Hypothalamus (tissue), 51 donors: ENCODE measurements around the gene EPS15.
"Not testable (repeated sequence)": the region's sequence is repeated elsewhere in the genome, so short reads cannot be mapped to it uniquely, and the experiment has no call there.

Source experiments
- DNase-seq, 51 donors: peaks; one replicate each; lab custom pipeline; 2025; lab: John Stamatoyannopoulos, UW

The EPS15 gene

DNA sequence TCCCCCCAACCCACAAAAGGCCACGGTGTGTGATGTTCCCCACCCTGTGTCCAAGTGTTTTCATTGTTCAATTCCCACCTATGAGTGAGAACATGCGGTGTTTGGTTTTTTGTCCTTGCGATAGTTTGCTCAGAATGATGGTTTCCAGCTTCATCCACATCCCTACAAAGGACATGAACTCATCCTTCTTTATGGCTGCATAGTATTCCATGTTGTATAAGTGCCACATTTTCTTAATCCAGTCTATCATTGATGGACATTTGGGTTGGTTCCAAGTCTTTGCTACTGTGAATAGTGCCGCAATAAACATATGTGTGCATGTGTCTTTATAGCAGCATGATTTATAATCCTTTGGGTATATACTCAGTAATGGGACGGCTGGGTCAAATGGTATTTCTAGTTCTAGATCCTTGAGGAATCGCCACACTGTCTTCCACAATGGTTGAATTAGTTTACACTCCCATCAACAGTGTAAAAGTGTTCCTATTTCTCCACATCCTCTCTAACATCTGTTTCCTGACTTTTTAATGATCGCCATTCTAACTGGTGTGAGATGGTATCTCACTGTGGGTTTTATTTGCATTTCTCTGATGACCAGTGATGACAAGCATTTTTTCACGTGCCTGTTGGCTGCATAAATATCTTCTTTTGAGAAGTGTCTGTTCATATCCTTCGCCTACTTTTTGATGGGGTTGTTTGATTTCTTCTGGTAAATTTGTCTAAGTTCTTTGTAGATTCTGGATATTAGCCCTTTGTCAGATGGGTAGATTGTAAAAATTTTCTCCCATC, 44.0 kb downstream of the EPS15 start:
- not testable (repeated sequence) for DNase-seq

GRCh38 chr1:51473331-51474115, 45.5 kb downstream of the EPS15 start:
- no peak for DNase-seq

- no peak for DNase-seq
These were observed 46.7 kb downstream of the EPS15 start for GRCh38 chr1:51472359-51472758.

DNA sequence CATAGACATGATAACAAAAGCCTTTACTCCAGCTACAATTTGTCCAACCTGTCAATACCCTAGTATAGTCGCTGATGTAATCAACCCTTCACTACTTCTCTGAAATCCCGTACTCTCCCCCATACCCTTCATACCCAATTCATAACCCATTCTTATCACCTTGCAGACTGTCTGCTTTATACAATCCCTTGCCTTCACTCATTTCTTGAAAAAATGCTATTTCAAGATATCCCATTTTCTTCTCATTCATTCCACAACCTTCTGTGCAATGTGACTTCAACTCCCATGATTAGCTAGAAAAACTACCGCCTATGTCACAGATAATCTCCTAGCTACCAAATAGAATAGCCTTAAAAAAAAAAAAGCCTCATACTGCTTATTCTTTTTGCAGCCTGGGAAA, 49.5 kb downstream of the EPS15 start:
- DNase-seq, result no peak

GRCh38 chr1:51464828-51465227, 54.2 kb downstream of the EPS15 start:
- DNase-seq, result no peak

DNA sequence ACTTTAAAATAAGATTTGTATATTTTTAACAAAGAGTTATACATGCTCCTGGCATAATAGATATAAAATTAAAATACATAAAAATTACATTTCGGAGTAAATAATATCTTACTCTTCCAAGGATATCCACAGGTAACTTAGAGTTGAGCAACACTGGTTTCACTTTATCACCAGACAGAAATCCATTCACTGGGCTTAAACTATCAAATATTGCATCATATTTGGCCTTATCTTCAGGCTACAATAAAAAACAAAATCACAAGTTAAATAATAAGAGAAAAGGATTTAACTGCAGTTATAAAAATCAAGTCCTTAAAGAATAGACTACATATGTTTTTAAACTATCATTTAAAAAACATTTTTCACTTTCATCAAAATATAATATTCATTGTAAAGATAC, 55.5 kb downstream of the EPS15 start:
- no peak for DNase-seq

DNA sequence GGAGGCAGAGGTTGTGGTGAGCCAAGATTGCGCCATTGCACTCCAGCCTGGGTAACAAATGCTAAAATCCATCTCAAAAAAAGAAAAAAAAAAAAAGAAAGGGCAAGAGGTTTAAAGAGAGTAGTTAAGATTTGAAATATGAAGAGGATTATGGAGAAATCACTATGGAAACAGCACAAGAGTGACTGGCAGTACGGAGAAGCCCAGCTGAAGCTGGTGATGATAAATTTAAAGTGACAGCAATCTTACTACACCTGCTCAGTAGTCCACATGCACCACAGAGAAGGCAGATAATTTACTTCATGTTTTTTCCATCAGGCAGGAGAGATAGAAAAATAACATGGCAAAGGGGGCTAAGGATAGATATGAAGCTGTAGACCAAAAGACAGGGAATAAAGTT, 56.8 kb downstream of the EPS15 start:
- not testable (repeated sequence) for DNase-seq

DNA sequence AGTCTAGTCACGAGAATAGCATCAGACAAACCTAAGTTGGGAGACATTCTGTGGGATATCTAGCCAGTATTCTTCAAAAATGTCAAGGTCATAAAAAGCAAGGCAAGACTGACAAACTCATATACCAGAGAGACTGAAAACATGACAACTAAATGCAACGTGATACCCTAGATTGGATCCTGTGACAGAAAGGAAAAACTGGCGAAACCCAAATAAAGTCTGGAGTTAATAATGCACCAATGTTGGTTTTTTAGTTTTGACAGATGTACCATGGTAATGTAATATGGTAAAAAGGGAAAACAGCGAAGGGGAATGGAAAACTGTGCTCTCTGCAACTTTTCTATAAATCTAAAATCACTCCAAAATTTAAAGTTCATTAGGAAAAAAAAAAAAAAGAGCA, 64.5 kb downstream of the EPS15 start:
- no peak for DNase-seq

GRCh38 chr1:51453010-51453409, 66.1 kb downstream of the EPS15 start:
- no peak for DNase-seq

- DNase-seq, result not testable (repeated sequence)
These were observed 70.1 kb downstream of the EPS15 start for GRCh38 chr1:51448844-51449454.

DNA sequence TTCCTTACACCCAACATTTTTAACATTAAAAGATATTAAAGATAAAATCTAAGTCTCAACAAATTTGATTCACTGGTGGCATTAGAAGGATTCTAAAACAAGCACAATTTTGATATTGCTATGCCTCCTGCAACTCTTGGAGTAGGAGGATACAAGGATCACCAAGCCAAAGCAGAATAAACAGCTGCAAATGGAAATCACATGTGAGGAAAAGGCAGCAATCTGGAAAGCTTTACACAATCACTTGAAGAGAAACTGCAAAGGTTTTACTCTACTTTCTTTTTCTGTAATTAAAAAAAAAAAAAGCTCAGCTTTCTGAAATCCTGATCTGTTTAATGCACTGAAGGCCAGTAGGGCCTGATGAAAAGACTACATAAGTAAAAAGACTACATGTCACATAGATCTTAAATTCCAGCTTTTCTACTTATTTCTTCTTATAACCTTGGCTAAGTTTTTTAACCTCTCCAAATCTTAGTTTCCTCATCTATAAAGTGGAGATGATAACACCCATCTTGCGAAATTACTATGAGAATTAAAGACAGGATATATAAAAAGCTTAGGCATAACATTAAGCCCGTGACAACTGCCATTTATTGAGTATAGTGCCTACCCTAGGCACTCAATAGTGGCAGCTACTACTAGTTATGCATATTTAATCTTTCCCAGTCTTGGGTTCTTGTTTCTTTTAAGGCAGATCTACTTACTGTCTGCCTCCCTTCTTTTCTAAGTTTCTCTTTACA, 73.5 kb downstream of the EPS15 start:
- no peak for DNase-seq

GRCh38 chr1:51444534-51445192, 74.4 kb downstream of the EPS15 start:
- no peak for DNase-seq

DNA sequence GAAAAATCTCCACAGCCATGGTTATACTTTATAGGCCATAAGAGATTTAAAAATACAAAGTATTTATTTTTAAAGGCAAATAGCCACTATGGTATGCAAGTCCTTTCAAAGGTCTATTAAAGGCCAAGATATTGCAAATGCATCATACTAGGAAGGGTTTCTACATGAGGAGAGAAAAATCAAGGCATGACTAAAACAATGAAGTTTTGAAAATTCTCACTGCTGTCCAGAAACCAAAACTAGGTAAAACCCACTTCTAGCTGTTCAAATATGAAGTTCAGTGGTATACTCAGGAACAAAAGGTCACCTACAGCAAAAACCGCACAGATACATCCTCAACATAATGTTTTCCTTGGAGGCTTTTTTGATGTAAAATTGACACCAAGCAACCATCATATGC, 75.0 kb downstream of the EPS15 start:
- DNase-seq, result no peak

GRCh38 chr1:51443555-51443954, 75.5 kb downstream of the EPS15 start:
- no peak for DNase-seq

DNA sequence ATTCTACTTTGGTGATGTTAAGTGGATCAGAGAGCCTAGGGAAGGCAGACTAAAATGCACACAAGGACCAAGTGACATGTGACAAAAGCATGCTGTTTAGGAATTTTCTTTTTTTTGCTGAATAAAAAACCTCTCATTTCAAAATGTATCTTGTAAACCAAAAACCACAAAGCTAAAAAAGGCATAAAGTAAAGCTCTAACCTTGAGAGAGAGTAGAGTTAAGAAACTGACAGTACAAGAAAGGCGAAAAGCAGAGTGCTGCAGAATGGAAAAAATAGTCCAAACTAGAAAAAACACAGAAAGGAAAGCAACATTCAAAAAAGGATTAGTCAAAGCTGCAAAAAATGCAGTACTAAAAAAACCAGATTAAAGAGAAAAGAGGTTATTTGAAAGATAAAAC, 76.5 kb downstream of the EPS15 start:
- DNase-seq, result no peak

DNA sequence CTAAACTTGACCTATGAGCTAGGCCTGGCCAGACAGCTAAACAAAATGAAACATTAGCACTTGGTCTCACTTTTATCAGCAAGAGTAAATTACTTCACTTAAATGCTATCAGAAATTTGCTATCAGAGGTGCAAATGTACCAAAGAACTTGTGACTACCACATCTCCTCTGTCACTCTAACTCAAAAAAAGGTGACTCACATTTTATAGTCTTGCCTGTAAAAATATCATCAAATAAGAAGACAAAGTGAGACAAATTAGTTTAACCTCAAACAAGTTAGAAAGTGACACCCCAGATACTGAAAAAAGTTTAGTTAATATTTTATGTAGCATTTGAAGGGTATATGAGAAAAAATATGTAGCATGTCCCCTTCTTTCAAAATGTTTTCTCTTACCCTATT, 76.9 kb downstream of the EPS15 start:
- no peak for DNase-seq

GRCh38 chr1:51439895-51440294, 79.2 kb downstream of the EPS15 start:
- DNase-seq, result no peak

DNA sequence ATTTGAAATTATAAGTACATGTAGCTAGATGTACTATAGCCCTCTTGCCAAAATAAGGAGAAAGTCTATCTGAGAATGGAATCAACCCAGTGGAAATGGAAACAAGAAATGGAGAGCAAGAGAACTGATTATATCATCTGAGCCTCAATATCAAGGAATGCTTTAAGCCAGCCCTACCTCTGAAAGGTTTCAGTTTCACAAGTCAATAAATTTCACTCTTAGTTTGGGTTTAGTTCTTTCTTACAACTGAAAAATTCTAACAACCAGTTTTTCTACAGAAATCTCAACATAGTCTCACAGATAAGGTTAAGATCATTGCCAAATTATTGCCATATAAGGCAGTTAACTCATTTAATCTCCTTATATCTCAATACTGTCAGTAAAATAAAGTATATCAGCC, 80.0 kb downstream of the EPS15 start:
- DNase-seq, result no peak

DNA sequence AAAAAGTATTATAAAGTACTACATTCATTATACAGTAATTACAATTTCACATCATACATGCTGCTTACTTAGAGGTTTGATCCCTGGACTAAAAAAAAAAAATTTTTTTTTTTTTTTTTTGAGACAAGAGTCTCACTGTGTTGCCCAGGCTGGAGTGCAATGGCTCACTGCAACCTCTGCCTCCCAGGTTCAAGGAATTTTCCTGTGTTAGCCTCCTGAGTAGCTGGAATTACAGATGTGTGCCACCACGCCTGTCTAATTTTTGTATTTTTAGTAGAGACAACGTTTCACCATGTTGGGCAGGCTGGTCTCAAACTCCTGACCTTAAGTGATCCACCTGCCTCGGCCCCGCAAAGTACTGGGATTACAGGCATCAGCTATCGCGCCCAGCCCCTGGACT, 81.7 kb downstream of the EPS15 start:
- not testable (repeated sequence) for DNase-seq

DNA sequence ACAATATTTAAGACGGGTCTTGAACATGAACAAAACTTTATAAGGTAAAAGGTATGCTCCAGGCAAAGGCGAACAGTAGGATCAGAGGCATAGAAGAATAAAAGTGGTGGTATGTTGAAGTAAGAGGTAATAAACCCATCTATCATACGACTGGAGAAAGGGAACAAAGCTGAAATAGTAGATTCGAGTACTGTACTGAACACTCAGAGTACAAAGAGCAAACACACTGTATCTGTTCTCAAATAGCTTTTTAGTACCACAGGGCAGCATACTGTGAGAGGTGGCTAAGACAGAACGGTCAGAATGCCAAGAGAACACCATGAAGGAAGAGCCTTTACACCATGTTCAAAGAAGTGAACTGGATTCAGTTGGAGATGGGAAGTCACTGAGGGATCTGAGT, 83.2 kb downstream of the EPS15 start:
- no peak for DNase-seq
